ENCODE measurements around the gene CACNA1C. TPM values are rescaled to one million over a fixed set of nuclear protein-coding genes. Genes with fewer than 3 reads are reported as not detected.
"Not testable (repeated sequence)": the region's sequence is repeated elsewhere in the genome, so short reads cannot be mapped to it uniquely, and the experiment has no call there.

CACNA1C gene
- total RNA-seq, 1 donor from 2014 or later: 0.02 TPM

DNA sequence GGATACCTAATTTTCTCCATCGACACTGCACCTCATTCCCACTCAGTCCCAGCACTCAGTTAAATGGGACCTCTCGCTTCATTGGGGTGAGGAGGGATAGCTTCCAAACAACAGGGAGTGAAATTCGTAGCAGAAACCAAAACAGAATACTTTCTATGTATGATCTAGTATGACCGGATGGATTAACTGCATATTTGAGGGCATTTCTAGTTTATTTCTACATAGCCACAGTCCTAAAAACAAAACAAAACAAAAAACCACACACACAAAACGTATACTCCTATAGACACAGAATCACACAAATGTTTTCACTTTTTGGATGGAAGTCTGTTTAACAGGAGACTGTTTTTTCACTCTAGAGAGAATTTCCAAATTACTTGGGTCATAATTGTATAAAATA lies 434.5 kb downstream of the CACNA1C start:
- DNase-seq: no peak
- POLR2A ChIA-PET: no interaction called here
- no peaks in the 10 kb centered on the region for H3K27me3 Mint-ChIP-seq
- no peak for ATAC-seq (ENCODE audit: low read depth)
- H3K36me3 Mint-ChIP-seq (ENCODE audit: low read depth): no peaks in the 10 kb centered on the region
- CTCF ChIA-PET: no interaction called here
- no peak overlapping the region for H3K27ac Mint-ChIP-seq
- TF ChIP-seq, protein P1, sequence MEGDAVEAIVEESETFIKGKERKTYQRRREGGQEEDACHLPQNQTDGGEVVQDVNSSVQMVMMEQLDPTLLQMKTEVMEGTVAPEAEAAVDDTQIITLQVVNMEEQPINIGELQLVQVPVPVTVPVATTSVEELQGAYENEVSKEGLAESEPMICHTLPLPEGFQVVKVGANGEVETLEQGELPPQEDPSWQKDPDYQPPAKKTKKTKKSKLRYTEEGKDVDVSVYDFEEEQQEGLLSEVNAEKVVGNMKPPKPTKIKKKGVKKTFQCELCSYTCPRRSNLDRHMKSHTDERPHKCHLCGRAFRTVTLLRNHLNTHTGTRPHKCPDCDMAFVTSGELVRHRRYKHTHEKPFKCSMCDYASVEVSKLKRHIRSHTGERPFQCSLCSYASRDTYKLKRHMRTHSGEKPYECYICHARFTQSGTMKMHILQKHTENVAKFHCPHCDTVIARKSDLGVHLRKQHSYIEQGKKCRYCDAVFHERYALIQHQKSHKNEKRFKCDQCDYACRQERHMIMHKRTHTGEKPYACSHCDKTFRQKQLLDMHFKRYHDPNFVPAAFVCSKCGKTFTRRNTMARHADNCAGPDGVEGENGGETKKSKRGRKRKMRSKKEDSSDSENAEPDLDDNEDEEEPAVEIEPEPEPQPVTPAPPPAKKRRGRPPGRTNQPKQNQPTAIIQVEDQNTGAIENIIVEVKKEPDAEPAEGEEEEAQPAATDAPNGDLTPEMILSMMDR (IDR thresholded peaks at IDR 0.05): no peak
- intact Hi-C loops (cut with micrococcal nuclease): no loop called here
- H3K9me3 Mint-ChIP-seq: no peaks in the 10 kb centered on the region
- no peaks in the 10 kb centered on the region for H3K4me1 Mint-ChIP-seq
- H3K4me3 Mint-ChIP-seq: no peak overlapping the region

DNA sequence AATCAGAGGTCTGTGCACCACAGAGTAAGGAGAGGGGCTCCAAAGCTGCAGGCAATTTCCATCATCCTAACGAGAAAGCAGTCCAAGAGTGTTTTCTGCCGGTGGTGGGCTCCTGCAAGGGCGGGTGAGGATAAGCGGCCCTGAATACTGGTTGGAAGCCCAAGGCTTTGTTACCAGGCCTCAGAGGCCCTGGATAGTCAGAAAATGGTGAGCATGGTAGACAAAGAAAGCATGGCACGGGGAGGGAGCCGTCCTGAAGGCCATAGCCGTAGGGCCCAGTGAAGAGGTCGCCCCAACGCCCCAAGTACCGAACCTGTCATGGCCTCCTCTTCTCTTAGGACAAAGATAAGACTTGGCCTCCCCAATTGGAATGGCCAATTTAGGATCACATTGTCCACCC lies 435.3 kb downstream of the CACNA1C start:
- intact Hi-C loops (cut with micrococcal nuclease): no loop called here
- Mint-ChIP-seq H3K27me3 (peaks cover 5% of the 10 kb centered on the region), H3K4me1 (no peaks in the 10 kb centered on the region), H3K36me3 (ENCODE audit: low read depth) (no peaks in the 10 kb centered on the region), H3K9me3 (no peaks in the 10 kb centered on the region), H3K27ac (no peak overlapping the region), H3K4me3 (no peak overlapping the region)
- TF ChIP-seq, protein P1 (IDR thresholded peaks at IDR 0.05): no peak
- CTCF ChIA-PET: no interaction called here
- ATAC-seq (ENCODE audit: low read depth) (no peak), DNase-seq (no peak)
- POLR2A ChIA-PET: no interaction called here

DNA sequence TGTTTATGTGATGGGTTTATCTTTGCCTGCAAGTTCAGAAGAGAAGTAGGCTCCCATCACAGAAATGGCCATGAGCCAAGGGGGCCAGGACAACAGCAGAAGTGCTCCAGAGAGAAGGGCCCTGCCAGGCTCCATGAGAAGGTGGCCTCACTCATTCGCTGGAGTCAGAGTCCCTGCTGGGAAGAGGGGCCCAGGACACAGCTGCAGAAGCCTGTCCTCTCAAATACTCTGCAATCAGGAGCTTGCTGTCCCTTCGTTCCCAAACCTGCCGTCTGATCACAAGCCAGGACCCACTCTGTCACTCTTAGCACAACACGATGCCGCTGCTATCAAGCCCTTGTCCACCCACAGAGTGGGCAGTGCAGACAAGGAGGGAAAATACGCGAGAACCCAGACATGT lies 435.8 kb downstream of the CACNA1C start:
- ChIA-PET CTCF (no interaction called here), POLR2A (no interaction called here)
- TF ChIP-seq, protein P1 (IDR thresholded peaks at IDR 0.05): no peak
- H3K27me3 Mint-ChIP-seq: peaks cover 9% of the 10 kb centered on the region
- no peaks in the 10 kb centered on the region for H3K4me1 Mint-ChIP-seq
- intact Hi-C loops (cut with micrococcal nuclease): no loop called here
- no peaks in the 10 kb centered on the region for H3K36me3 Mint-ChIP-seq (ENCODE audit: low read depth)
- no peak for ATAC-seq (ENCODE audit: low read depth)
- no peak overlapping the region for H3K27ac Mint-ChIP-seq
- H3K9me3 Mint-ChIP-seq: no peaks in the 10 kb centered on the region
- no peak overlapping the region for H3K4me3 Mint-ChIP-seq
- DNase-seq: no peak

DNA sequence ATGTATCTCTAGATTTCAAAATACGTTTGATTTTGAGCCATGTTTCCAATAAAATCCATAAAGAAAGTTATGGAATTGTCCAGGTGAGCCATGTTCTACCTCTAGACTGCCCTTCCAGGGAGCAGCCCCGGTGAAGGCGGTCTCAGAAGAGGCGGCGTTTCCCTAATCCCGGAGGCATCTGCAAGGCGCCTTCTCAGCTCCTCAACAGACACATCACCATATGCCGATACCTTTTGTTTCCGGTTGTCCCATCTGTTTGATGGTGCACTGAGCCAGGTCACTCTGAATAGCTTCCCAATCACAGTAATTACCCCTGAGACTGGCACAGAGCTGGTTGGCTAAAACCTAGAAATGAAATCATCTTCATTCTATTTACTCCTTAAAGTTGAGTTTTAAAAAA lies 436.5 kb downstream of the CACNA1C start:
- no peaks in the 10 kb centered on the region for H3K36me3 Mint-ChIP-seq (ENCODE audit: low read depth)
- TF ChIP-seq, protein P1 (IDR thresholded peaks at IDR 0.05): no peak
- ChIA-PET POLR2A (no interaction called here), CTCF (no interaction called here)
- H3K27me3 Mint-ChIP-seq: peaks cover 9% of the 10 kb centered on the region
- H3K4me1 Mint-ChIP-seq: no peaks in the 10 kb centered on the region
- DNase-seq (no peak), ATAC-seq (ENCODE audit: low read depth) (no peak)
- no peaks in the 10 kb centered on the region for H3K9me3 Mint-ChIP-seq
- H3K4me3 Mint-ChIP-seq: no peak overlapping the region
- intact Hi-C loops (cut with micrococcal nuclease): no loop called here
- H3K27ac Mint-ChIP-seq: no peak overlapping the region

DNA sequence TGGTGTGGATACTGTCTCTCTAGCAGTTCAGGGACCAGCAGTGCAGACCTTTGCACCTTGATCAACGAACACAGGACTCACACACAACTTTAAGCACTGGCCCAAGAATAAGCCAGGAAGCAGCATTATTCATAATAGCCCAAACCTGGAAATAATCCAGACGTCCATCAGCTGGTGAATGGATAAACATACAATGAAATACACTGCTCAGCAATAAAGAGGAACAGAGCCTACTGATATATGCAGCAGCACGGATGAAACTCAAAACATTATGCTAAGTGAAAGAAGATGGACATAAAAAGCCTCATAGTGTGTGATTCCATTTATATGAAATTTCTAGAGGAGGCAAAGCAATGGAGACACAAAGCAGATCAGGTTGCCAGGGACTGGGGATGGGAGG lies 438.0 kb downstream of the CACNA1C start:
- TF ChIP-seq, protein P1 (IDR thresholded peaks at IDR 0.05): no peak
- H3K4me3 Mint-ChIP-seq: no peak overlapping the region
- ATAC-seq (ENCODE audit: low read depth) (no peak), DNase-seq (no peak)
- ChIA-PET CTCF (no interaction called here), POLR2A (no interaction called here)
- H3K36me3 Mint-ChIP-seq (ENCODE audit: low read depth): no peaks in the 10 kb centered on the region
- intact Hi-C loops (cut with micrococcal nuclease): no loop called here
- H3K27me3 Mint-ChIP-seq: peaks cover 22% of the 10 kb centered on the region
- no peaks in the 10 kb centered on the region for H3K4me1 Mint-ChIP-seq
- H3K27ac Mint-ChIP-seq: no peak overlapping the region
- no peaks in the 10 kb centered on the region for H3K9me3 Mint-ChIP-seq

DNA sequence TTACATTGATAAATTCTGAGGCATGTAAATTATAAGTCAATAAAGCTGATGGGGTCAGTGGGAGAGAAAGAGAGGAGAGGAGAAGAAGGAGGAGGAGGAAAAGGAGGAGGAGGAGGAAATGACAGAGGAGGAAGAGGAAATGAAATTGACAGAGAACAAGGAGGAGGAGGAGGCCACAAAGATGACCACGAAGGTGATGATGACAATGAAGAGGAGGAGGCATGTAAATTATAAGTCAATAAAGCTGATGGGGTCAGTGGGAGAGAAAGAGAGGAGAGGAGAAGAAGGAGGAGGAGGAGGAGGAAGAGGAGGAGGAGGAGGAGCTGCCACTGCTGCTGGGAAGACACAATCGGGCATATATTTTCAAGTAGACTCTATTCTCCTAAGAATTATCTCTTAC lies 438.6 kb downstream of the CACNA1C start:
- not testable (repeated sequence) for DNase-seq

More for the DNA sequence above, 438.6 kb downstream of the CACNA1C start:
- ATAC-seq (ENCODE audit: low read depth); H3K4me1 Mint-ChIP-seq; CTCF ChIA-PET; POLR2A ChIA-PET; intact Hi-C loops (cut with micrococcal nuclease); H3K36me3 Mint-ChIP-seq (ENCODE audit: low read depth); H3K27ac Mint-ChIP-seq; H3K9me3 Mint-ChIP-seq; H3K4me3 Mint-ChIP-seq: not testable (repeated sequence)
- H3K27me3 Mint-ChIP-seq: peaks cover 22% of the 10 kb centered on the region

Measured in activated B cell treated with CpG ODN at 0.5 μM for 24 hours (primary cell).